ENCODE results near the gene LDLRAD2.

- no peak for TF ChIP-seq POLR2A (IDR thresholded peaks at IDR 0.05; ENCODE audit: low read depth, low read length)
- no peak for TF ChIP-seq POLR2AphosphoS5 (IDR thresholded peaks at IDR 0.05; ENCODE audit: low read depth, low read length)
- no peak for TF ChIP-seq SPI1 (IDR thresholded peaks at IDR 0.05; ENCODE audit: low read depth, low read length)
- no peak for TF ChIP-seq TAF1 (IDR thresholded peaks at IDR 0.05; ENCODE audit: low read depth, low read length)
Observed at GRCh38 chr1:21829294-21829693, 17.2 kb downstream of the LDLRAD2 start.

Measured in GM12891 (cell line).